HS-5 (cell line): ENCODE results near the gene PCDHA1.
"Not testable (repeated sequence)": the region's sequence is repeated elsewhere in the genome, so short reads cannot be mapped to it uniquely, and the experiment has no call there.

Experiments
- DNase-seq: peaks from one replicate; pipeline ENCODE4 v3.0.0-alpha.2; 2012; ENCODE audit warnings: low read depth

PCDHA1 gene

GRCh38 chr5:140785905-140786686 is at the start of gene PCDHA1:
PCDHA1 (plus strand) TSS chr5:140786140.
- no peak for DNase-seq

- no peak for DNase-seq
These were observed 48.5 kb upstream of the PCDHA1 start for GRCh38 chr5:140737486-140737885.

- no peak for DNase-seq
These were observed 44.0 kb upstream of the PCDHA1 start for GRCh38 chr5:140741967-140742366.

GRCh38 chr5:140753561-140753960 is 32.4 kb upstream of the PCDHA1 start:
- no peak for DNase-seq

- DNase-seq: no peak
These were observed 21.6 kb upstream of the PCDHA1 start for GRCh38 chr5:140764177-140764973.

GRCh38 chr5:140767444-140767843 is 18.5 kb upstream of the PCDHA1 start:
- no peak for DNase-seq

GRCh38 chr5:140780512-140780911 is 5.4 kb upstream of the PCDHA1 start:
- no peak for DNase-seq

- DNase-seq: not testable (repeated sequence)
These were observed 1.5 kb downstream of the PCDHA1 start for GRCh38 chr5:140787422-140787821.

- not testable (repeated sequence) for DNase-seq
These were observed 2.0 kb downstream of the PCDHA1 start for GRCh38 chr5:140787849-140788504.

- no peak for DNase-seq
These were observed 5.1 kb downstream of the PCDHA1 start for GRCh38 chr5:140791089-140791488.

GRCh38 chr5:140794595-140795258 is 8.8 kb downstream of the PCDHA1 start, which contains the start of gene PCDHA2:
PCDHA2 (plus strand) TSS chr5:140794852.
- DNase-seq: no peak

- DNase-seq: no peak
These were observed 9.3 kb downstream of the PCDHA1 start for GRCh38 chr5:140795259-140795641.

GRCh38 chr5:140796072-140796717 is 10.3 kb downstream of the PCDHA1 start:
- not testable (repeated sequence) for DNase-seq

- DNase-seq: no peak
These were observed 10.8 kb downstream of the PCDHA1 start for GRCh38 chr5:140796718-140797095.

- no peak for DNase-seq
These were observed 15.0 kb downstream of the PCDHA1 start, which contains the start of gene PCDHA3 for GRCh38 chr5:140800816-140801493. PCDHA3 (plus strand) TSS chr5:140801057.

- DNase-seq: no peak
These were observed 15.5 kb downstream of the PCDHA1 start for GRCh38 chr5:140801494-140801841.

GRCh38 chr5:140802381-140802780 is 16.4 kb downstream of the PCDHA1 start:
- not testable (repeated sequence) for DNase-seq

GRCh38 chr5:140802781-140803271 is 16.9 kb downstream of the PCDHA1 start:
- DNase-seq: no peak

GRCh38 chr5:140806834-140807775 is 21.2 kb downstream of the PCDHA1 start, which contains the start of gene PCDHA4:
PCDHA4 (plus strand) TSS chr5:140807068.
- DNase-seq: no peak
